HepG2 (cell line): ENCODE measurements around the gene TBC1D12. TPM values are rescaled to one million over a fixed set of nuclear protein-coding genes. Genes with fewer than 3 reads are reported as not detected.

Source experiments
- ATF7-NPFF ChIP-seq: sonication (generic); formaldehyde crosslinking; IDR thresholded peaks from 2 replicates; pipeline ENCODE4 v1.8.1; 2023; ENCODE audit warnings: mild to moderate bottlenecking, low read depth, missing genetic modification reagents, moderate library complexity
- CBFB ChIP-seq: sonication (generic); formaldehyde crosslinking; IDR thresholded peaks from 2 replicates; pipeline ENCODE4 v1.4.0; 2020; ENCODE audit warnings: missing genetic modification reagents
- EEA1 ChIP-seq: sonication (generic); formaldehyde crosslinking; IDR thresholded peaks from 2 replicates; pipeline ENCODE4 v1.5.1; 2020; ENCODE audit warnings: mild to moderate bottlenecking, missing genetic modification reagents, borderline replicate concordance
- ESRRA ChIP-seq: sonication (generic); formaldehyde crosslinking; IDR thresholded peaks from 2 replicates; pipeline ENCODE4 v1.5.1; 2020; ENCODE audit warnings: mild to moderate bottlenecking, low read depth, missing genetic modification reagents
- GZF1 ChIP-seq: sonication (generic); formaldehyde crosslinking; IDR thresholded peaks from 2 replicates; pipeline ENCODE4 v1.5.1; 2020; ENCODE audit warnings: mild to moderate bottlenecking, missing genetic modification reagents
- IKZF5 ChIP-seq: IDR thresholded peaks from 2 replicates; pipeline ENCODE4 v1.6.1; 2018; ENCODE audit warnings: missing genetic modification reagents, mild to moderate bottlenecking, missing compliant biosample characterization
- KDM1A ChIP-seq: IDR thresholded peaks from 2 replicates; pipeline ENCODE4 v1.6.1; 2016; ENCODE audit warnings: missing compliant biosample characterization
- MEIS1 ChIP-seq: sonication (generic); formaldehyde crosslinking; IDR thresholded peaks from 2 replicates; pipeline ENCODE4 v1.9.0; 2021; ENCODE audit warnings: mild to moderate bottlenecking, missing genetic modification reagents, moderate library complexity, borderline replicate concordance
- NRL ChIP-seq: sonication (generic); formaldehyde crosslinking; IDR thresholded peaks from 2 replicates; pipeline ENCODE4 v1.5.0; 2020; ENCODE audit warnings: missing genetic modification reagents, mild to moderate bottlenecking, moderate library complexity, borderline replicate concordance
- PAX8 ChIP-seq: sonication (generic); formaldehyde crosslinking; IDR thresholded peaks from 2 replicates; pipeline ENCODE4 v1.8.0; 2022; ENCODE audit warnings: mild to moderate bottlenecking, missing genetic modification reagents, borderline replicate concordance
- PHF21A ChIP-seq: sonication (generic); formaldehyde crosslinking; IDR thresholded peaks from 2 replicates; pipeline ENCODE4 v1.5.0; 2020; ENCODE audit warnings: mild to moderate bottlenecking, missing genetic modification reagents
- POGZ ChIP-seq: sonication (generic); formaldehyde crosslinking; IDR thresholded peaks from 2 replicates; pipeline ENCODE4 v1.4.0; 2020; ENCODE audit warnings: mild to moderate bottlenecking, missing genetic modification reagents
- ZFP62 ChIP-seq: sonication (generic); formaldehyde crosslinking; IDR thresholded peaks from 2 replicates; pipeline ENCODE4 v1.4.0; 2020; ENCODE audit warnings: missing genetic modification reagents
- ZFP90 ChIP-seq: sonication (generic); formaldehyde crosslinking; IDR thresholded peaks from 2 replicates; pipeline ENCODE4 v1.8.0; 2022; ENCODE audit warnings: missing genetic modification reagents, mild to moderate bottlenecking, inconsistent platforms, borderline replicate concordance
- ZMYM4 ChIP-seq: sonication (generic); formaldehyde crosslinking; IDR thresholded peaks from 2 replicates; pipeline ENCODE4 v1.8.1; 2023; ENCODE audit warnings: mild to moderate bottlenecking, missing genetic modification reagents
- ZNF136 ChIP-seq: sonication (generic); formaldehyde crosslinking; IDR thresholded peaks from 2 replicates; pipeline ENCODE4 v1.8.1; 2022; ENCODE audit warnings: low read depth, mild to moderate bottlenecking, moderate library complexity, missing genetic modification reagents
- ZNF317 ChIP-seq: sonication (generic); formaldehyde crosslinking; IDR thresholded peaks from 2 replicates; pipeline ENCODE4 v1.5.0; 2020; ENCODE audit warnings: mild to moderate bottlenecking, missing genetic modification reagents
- ZNF343 ChIP-seq: sonication (generic); formaldehyde crosslinking; IDR thresholded peaks from 2 replicates; pipeline ENCODE4 v1.4.0; 2020; ENCODE audit warnings: mild to moderate bottlenecking, missing genetic modification reagents
- ZNF547 ChIP-seq: sonication (generic); formaldehyde crosslinking; IDR thresholded peaks from 2 replicates; pipeline ENCODE4 v1.5.1; 2020; ENCODE audit warnings: mild to moderate bottlenecking, missing genetic modification reagents
- ZNF563 ChIP-seq: sonication (generic); formaldehyde crosslinking; IDR thresholded peaks from 2 replicates; pipeline ENCODE4 v1.8.0; 2022; ENCODE audit warnings: mild to moderate bottlenecking, moderate library complexity, missing genetic modification reagents
- ZNF580 ChIP-seq: IDR thresholded peaks from 2 replicates; pipeline ENCODE4 v1.6.1; 2016; ENCODE audit warnings: low read depth, borderline replicate concordance
- ZNF766 ChIP-seq: sonication (generic); formaldehyde crosslinking; IDR thresholded peaks from 2 replicates; pipeline ENCODE4 v1.5.0; 2020; ENCODE audit warnings: missing genetic modification reagents, borderline replicate concordance
- ZSCAN31 ChIP-seq: sonication (generic); formaldehyde crosslinking; IDR thresholded peaks from 2 replicates; pipeline ENCODE4 v1.5.0; 2020; ENCODE audit warnings: low read depth, mild to moderate bottlenecking, missing genetic modification reagents
- polyA plus RNA-seq, 8 experiments: library from polyadenylated mRNA; depleted of rRNA in 3 of 8; stranded (reverse) in 7 of 8; unstranded in 1 of 8; fragments of >200 nt; fragmentation: Illumina TruSeq in 4 of 8; extraction: Trizol in 4 of 8; gene quantifications; 2 replicates each; pipeline versions ENCODE4 v1.2.1 to v1.2.3, GENCODE V29; 2011 to 2016; ENCODE audit warnings: low read depth in 4 of 8, missing spikeins in 1 of 8, mixed read lengths in 1 of 8; ENCODE audit not compliant: insufficient read depth in 1 of 8
- total RNA-seq, 5 experiments: library from RNA; depleted of rRNA; stranded (reverse); fragments of >200 nt; fragmentation: Illumina TruSeq; extraction: Trizol; gene quantifications; 2 replicates each; pipeline ENCODE4 v1.2.3, GENCODE V29; 2016; ENCODE audit warnings: low read depth in 1 of 5
- TF ChIP-seq, protein P1 (sequence below): sonication (generic); formaldehyde crosslinking; IDR thresholded peaks from 2 replicates; pipeline ENCODE4 v1.4.0; 2020; ENCODE audit warnings: mild to moderate bottlenecking, missing genetic modification reagents, borderline replicate concordance

TBC1D12 gene
- total and polyA plus RNA-seq, 2 of the 13 experiments (the other 11 are each of a cell fraction or from before 2014, with no cell fraction given): 5.7 to 6.2 TPM

DNA sequence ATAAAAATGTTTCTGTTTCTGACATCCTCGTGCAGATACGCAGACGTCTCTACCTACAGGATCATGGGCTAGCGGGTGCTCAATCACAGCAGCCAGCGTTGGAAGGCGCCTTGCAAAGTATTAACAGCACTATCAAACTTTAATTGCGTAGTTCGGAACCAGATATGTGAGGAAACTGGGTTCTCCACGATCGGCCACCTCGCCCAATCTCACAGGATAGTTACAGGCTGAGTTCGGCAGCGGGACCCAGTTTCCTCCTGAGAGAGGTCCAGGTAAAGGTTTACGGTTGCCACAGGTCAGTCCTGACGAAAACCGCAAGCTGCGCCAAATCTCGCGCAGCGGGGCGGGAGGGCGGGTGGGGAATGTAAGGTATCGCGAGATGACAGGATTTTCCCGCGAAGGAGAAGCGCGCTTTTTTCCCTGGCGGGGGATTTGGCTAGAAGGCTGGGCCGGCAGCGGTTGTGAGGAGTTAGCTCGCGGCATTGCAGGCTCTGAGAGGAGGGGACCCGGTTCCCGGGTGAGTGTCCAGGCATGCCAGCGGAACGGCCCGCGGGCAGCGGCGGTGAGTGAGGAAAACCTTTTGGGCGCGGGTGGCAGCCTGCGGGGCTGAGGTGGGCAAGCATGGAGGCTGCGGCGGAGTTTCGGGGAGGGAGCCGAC, 143.2 kb downstream of the TBC1D12 start, which contains the start of gene HELLS (continued):
- TF ChIP-seq, protein P1, sequence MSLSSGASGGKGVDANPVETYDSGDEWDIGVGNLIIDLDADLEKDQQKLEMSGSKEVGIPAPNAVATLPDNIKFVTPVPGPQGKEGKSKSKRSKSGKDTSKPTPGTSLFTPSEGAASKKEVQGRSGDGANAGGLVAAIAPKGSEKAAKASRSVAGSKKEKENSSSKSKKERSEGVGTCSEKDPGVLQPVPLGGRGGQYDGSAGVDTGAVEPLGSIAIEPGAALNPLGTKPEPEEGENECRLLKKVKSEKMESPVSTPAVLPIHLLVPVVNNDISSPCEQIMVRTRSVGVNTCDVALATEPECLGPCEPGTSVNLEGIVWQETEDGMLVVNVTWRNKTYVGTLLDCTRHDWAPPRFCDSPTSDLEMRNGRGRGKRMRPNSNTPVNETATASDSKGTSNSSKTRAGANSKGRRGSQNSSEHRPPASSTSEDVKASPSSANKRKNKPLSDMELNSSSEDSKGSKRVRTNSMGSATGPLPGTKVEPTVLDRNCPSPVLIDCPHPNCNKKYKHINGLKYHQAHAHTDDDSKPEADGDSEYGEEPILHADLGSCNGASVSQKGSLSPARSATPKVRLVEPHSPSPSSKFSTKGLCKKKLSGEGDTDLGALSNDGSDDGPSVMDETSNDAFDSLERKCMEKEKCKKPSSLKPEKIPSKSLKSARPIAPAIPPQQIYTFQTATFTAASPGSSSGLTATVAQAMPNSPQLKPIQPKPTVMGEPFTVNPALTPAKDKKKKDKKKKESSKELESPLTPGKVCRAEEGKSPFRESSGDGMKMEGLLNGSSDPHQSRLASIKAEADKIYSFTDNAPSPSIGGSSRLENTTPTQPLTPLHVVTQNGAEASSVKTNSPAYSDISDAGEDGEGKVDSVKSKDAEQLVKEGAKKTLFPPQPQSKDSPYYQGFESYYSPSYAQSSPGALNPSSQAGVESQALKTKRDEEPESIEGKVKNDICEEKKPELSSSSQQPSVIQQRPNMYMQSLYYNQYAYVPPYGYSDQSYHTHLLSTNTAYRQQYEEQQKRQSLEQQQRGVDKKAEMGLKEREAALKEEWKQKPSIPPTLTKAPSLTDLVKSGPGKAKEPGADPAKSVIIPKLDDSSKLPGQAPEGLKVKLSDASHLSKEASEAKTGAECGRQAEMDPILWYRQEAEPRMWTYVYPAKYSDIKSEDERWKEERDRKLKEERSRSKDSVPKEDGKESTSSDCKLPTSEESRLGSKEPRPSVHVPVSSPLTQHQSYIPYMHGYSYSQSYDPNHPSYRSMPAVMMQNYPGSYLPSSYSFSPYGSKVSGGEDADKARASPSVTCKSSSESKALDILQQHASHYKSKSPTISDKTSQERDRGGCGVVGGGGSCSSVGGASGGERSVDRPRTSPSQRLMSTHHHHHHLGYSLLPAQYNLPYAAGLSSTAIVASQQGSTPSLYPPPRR (CRISPR knock-in tag): no peak
- TF ChIP-seq ZSCAN31 (CRISPR knock-in tag) (peak; percentile 52; the same call in 1 of the 2 replicates), NRL (peak; percentile 29; the same call in 1 of the 2 replicates), IKZF5 (CRISPR knock-in tag) (peak; percentile 41; the same call in 1 of the 2 replicates), ZFP62 (CRISPR knock-in tag) (no peak), ZNF343 (0 out of 2 replicates have a peak, but pooled peaks have one; percentile 7), ZNF563 (peak; percentile 31; the same call in 1 of the 2 replicates), CBFB (CRISPR knock-in tag) (peak; percentile 89), ZNF136 (CRISPR knock-in tag) (0 out of 2 replicates have a peak, but pooled peaks have one; percentile 12), GZF1 (CRISPR knock-in tag) (0 out of 2 replicates have a peak, but pooled peaks have one; percentile 28), EEA1 (peak; percentile 41; the same call in 1 of the 2 replicates), PHF21A (CRISPR knock-in tag) (peak; percentile 31; the same call in 1 of the 2 replicates), ATF7-NPFF (CRISPR knock-in tag) (0 out of 2 replicates have a peak, but pooled peaks have one; percentile 16), PAX8 (peak; percentile 82; the same call in 1 of the 2 replicates), ESRRA (CRISPR knock-in tag) (no peak; the same call in 1 of the 2 replicates), ZNF580 (CRISPR knock-in tag) (peak; percentile 22; the same call in 1 of the 2 replicates), ZFP90 (CRISPR knock-in tag) (no peak), POGZ (CRISPR knock-in tag) (peak; percentile 63), ZMYM4 (CRISPR knock-in tag) (peak; percentile 76), MEIS1 (CRISPR knock-in tag) (peak; percentile 50; the same call in 1 of the 2 replicates), ZNF547 (CRISPR knock-in tag) (peak; percentile 35; the same call in 1 of the 2 replicates), KDM1A (no peak), ZNF317 (CRISPR knock-in tag) (0 out of 2 replicates have a peak, but pooled peaks have one; percentile 12), ZNF766 (CRISPR knock-in tag) (0 out of 2 replicates have a peak, but pooled peaks have one; percentile 62)
